CD4-positive, alpha-beta T cell treated with Interleukin-12 subunit alpha and Interleukin-12 subunit beta, for 1 hour (primary cell): Measurements from ENCODE around the gene MARCO.
"Not testable (repeated sequence)": the region's sequence is repeated elsewhere in the genome, so short reads cannot be mapped to it uniquely, and the experiment has no call there.

Source experiments
- DNase-seq: peaks from one replicate; pipeline ENCODE4 v3.0.0-alpha.2; 2020

The MARCO gene

DNA sequence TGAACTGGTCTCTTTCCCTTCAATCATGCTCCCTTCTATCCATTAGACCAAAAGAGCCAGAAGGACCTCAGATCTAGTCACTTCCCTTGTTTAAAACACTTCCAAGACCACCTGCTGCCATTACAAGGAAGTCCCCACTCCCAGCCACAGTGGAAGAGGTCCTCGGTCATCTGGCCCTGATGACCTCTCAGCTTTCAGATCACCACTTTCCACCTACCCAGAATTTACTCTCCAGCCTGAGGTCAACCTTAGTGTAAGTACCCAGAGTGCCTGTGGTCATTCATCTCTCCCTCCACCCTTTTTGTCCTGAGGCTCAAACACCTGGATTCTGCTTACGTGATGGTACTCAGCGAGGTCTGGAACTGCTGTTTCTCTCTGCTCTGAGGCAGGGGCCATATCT is 67.1 kb downstream of the MARCO start:
- no peak for DNase-seq

DNA sequence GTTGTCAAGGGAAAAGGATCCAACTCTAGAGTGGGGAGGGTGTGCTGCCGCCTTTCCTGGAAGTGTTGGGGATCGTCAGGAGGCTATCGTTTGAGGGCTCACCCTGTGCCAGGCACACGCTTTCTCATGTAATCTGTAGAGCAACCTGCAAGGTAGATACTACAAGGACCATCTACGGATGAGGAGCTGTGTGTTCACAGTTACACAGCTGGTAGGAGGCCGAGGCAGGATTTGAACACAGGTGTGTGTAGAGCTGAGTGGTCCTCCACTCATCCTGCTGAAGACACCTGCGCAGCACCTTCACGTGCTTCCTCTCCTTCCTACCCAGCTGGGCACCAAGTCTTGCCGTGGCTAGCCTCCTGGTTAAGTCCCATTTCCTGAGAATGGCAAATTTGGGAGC is 68.3 kb downstream of the MARCO start:
- no peak for DNase-seq

DNA sequence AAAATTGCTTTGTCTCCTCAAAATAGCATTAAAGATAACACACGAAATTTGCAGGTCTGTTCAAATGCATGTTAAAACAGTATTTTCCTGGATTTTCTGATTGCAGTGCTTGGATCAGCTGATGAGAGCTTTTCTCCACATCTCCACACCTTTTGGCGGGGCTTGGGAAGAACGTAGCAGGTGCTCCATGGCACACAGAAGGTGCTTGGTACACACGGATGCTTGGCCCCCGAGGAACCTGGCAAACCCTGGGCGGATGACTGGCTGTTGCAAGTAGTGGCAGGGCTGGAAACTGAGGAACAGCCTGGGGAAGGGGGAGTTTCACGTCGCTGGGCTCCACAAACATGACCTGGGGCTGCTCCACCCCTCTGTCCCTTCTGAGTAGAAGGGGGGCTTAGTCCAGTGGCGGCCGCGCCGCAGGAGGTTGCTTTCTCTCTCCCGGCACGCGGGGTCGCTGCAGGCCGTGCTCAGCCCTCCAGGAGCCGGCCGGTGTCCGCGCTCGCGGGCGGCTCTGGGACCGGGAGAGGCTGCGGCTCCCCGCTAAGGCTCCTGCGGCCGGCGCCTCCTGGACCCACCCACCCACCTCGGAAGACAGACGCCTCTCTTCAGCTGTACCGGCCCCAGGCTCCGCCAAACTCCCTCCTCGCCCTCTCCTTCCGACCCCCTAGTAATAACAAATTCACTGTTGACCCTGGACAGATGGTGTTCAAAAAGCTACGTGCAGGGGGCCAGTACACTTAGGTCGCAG is 69.3 kb downstream of the MARCO start:
- DNase-seq: no peak

DNA sequence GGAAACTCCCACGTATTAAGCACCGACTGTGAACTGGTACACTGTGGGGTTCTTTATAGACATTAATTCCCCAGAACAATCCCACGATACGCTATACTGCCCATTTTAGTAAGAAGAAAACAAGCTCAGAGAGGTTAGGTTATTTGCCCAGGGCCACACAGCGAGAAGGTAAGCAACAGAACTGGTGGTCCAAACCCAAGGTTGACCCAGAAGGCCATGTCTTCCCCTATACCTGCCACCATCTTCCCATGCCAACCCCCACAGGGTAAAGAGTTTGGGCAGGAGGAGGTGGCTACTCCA is 69.9 kb downstream of the MARCO start:
- no peak for DNase-seq

DNA sequence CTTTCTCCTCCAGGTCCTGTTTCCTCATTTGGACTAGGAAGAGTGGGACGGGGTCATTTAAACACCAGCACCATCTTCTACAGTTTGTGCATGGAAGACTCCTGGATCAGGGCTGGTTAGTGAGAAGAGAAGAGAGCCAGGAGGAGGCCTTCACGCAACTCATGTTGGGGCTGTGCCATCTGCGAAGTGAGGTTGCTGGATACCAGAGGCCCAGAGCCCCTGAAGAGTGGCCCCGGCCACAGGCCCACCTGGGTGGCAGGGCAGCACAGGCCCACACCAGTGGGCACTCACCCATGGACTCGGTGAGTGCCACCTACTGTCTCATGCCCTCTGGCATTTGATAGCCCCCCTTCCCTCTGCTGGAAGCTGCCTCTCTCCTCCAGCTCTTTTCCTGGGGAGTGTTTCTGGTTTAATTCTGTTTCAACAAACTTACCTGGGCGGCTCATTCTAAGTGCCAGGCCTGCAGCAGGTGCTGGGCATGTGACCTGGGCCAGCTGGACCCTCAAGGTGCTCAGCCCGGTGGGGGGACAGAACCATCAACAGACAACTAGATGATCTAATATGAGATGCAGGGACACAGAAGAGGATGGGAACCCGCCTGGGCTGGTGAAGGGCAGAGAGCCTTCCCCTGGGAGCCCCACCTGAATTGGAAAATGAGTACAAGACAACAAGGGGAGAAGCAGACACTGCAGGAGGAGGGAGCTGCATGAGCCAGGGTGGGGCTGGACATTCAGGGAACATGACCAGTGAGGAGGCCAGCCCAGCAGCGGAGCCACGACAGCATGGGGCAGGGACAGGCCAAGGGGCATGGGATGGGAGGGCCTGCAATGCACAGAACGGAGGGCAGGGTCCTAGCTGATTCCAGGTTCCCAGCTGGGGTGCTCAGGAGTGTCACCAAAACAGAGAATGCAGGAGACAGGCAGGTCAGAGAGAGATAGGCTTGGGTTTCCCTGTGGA is 70.6 kb downstream of the MARCO start:
- DNase-seq: no peak

DNA sequence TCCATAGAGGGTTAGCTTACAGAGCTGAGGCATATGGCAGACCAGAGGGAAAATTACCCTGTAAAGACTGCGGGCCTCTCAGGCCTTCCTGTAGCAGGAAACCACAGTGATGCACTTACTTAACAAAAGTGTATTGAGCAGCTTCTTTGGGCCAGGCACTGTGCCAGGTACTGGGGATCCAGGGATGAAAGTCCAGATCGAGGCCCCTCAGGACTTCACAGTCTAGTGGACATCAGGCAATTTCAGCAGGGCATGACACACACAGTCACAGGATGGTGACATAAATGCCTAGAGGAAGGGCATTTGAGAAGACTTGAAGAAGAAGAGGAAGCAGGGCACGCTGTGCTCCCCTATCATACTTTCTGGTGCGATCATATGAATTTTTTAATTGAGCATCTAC is 71.7 kb downstream of the MARCO start:
- no peak for DNase-seq

DNA sequence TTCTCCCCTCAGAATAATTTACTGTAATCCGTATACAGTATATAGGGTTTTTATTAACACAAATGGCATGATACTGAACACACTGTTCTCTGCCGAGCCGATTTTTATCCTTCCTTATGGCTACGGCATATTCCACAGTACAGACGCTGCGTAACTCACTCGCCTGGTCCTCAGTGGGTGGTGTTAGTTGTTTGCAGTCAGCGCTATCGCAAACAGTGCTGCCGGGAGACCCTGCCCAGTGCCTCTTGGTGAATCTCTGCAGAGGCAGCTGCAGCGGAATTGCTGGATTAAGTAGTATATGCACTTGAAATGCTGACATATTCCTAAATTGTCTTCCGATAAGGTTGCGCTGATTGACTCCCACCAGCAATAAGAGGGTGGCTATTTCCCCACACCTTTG is 73.9 kb downstream of the MARCO start:
- DNase-seq: no peak

DNA sequence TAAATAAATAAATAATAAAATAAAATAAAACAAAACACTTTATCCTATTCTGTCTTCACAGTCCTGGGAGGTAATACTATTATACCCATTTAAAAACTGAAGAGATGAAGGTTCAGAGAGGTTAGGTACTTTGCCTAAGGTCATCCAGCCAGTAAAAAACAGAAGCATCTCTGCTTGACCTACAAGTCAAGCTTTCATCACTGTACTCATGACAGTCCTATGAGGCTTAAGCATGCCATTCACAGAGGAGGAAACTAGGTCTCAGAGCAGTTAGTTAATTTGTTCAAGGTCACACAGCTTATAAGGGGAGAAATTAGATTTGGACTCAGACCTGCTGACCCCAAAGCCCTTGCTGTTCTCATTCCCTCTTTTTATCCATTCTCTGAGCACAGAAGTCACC is 77.5 kb downstream of the MARCO start:
- no peak for DNase-seq

DNA sequence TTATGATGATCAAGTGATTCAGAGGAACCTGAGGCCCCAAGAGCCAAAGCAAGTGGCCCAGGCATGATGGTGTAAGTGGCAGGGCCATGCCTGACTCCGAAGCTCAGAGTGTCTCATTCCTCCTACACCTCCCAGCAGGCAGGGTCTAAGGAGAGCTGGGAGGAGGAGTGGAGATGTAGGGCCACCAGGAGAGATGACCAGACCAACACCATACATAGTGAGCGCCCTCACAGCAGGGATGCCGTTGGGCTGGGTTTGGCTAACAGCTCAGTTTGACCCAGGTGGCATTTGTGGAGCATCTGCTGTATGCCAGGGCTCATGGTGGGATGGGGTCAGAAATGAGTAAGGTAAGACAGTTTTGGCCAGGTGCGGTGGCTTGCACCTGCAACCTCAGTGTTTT is 80.7 kb downstream of the MARCO start:
- DNase-seq: no peak

DNA sequence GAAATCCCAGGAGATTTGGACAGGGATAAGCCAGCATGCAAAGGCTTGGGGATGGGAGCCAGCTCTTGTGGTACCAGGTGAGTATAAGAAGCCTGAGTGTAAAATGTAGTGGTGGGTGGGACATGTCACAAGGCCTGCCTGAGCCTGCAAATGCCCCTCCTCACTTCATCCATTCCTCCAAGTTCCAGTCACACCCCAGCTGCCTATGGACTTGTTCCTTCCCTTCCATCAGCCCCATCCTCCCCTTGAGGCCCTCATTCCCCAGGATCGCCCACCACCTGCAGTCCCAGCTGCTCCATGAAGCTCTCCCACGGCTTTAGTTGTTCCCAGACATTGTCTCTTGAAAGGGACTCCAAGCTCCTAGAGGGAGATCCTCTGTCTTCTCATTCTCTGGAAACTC is 81.5 kb downstream of the MARCO start:
- DNase-seq: no peak

DNA sequence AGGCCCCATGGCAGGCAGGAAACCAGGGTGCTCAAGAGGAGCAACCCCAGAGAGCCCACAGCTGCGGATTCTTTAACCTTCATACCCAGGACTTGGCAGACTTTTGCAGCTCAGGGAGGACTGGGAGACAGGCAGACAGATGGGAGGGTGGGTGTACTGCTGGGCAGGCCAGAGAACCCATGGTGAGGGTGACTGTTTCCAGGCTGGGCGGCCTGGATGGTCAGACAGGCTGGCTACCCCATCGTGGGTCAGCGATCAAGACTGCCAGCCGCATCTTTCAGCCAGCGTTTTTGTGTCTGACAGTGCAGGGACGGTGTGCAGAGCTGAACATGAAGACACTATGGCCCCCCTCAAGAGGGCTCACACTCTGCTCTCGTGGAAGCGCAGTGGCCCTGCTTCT is 82.2 kb downstream of the MARCO start:
- no peak for DNase-seq

DNA sequence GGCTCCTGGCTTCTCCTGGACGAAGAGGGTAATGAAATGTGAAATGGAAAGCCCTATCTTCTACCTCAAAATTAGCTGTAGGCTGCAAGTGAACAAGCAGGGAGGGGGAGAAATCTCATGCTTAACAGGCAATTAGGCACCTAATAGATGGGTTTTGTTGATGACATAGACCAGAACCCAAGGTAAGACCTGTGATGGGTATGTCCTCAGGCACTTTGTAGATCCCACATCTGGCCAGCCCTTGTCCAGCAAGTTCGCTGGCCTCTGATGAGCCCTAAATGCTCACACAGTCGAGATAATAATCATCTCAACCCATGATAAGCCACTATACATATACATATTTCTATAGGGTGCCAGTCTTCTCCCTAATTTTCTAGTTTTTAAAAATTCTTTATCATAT is 82.6 kb downstream of the MARCO start:
- no peak for DNase-seq

DNA sequence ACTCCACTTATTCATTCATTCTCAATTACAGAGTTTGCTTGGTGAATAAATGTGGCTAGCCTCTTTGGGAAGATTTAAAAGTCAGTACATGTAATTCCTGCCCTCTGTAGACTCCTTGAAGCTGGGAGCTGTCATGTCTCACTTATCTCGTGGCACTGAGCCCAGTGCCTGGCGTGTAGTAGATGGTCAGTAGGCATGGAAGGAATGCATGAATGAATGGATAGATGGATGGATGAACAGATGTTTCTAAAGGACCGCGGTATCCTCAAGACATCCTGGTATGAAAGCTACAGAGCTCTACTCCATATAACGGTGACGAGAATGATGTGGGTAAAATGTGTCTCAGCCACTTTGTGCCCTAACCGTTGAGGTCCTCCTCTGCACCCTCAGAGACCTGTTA is 83.0 kb downstream of the MARCO start:
- no peak for DNase-seq

DNA sequence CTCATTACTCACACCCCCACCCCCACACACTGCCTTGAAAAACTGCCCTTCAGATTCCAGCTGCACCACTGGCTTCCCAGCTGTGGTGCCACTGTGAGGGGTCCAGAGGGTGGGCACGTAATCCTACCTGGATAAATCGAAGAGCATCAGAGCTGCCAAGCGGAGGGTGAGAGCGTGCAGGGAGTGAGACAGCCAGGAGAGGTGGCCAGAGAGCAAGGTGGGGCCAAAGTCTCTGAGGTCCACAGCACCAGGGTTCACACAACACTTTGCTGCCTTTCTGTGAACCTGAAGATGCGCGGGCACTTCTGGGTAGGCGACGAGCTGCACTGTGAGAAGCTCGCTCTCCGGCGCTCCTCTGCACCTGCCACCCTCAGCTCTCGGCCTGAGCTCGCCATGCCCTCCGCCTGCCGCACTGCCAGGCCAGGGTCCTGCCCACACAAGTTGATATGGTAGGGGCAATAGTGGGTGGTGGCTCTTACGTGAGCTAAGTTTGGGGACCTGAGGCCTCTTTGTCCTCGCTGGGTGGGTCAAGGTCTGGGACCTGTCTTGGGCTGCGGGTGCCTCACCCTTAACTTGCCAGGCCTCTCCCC is 83.9 kb downstream of the MARCO start:
- DNase-seq: no peak

DNA sequence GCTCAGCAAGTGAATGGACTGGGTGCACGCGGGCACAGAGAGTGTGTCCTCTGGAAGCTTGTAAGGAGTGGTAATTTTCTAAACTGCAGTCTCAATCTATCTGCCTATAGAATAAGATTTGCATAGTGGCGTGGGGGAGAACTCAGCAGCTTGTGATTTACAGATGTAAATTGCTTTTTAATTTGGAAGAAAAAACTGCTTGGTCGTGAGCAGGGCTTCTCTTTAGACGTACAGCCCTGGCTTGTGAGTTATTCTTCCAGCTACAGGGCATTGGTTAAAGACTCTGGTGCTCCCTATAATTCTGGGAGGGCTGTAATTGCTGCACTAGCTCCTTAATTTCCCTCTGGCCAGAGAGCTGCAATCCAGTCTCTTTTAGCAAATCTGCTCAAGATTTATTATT is 84.9 kb downstream of the MARCO start:
- no peak for DNase-seq

DNA sequence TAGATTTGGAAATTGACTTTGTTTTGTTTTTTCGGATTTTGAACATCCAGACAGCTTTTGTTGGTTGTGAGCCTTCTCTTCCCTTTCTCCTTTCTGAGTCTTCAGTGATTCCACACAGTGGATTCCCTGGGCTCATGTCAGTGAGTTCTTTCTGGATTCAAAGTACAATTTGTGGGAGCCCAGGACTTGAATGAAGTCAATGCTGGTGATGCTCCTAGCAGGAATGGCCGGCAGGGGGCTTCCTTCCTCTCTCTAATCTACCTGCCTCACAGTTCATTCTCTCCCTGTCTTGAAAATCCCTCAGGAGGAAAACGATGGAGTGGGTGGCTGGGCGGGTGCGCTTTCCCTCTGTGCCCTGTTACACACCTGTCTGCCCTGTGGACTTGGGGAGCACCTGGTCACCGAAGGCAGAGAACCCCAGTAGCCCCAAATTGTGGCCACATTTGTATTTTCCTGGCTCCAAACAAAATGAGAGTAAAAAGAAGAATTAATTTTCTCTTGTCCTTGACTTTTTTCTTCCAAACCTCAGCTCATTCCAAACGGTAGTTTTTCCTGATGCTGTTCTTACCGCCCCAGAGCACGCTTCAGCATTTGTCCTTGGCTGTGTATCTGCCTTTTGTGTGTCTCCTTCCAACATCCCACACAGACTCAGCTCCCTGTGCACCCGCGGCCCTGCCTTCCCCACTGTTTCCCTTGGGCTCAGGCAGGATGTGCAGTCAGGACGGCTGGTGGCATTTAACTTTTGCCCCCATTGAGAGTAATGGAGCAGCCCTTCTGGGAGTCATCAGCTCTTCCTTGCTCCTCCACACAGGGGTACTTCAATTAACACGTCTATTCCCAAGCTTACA is 86.6 kb downstream of the MARCO start:
- DNase-seq: no peak

DNA sequence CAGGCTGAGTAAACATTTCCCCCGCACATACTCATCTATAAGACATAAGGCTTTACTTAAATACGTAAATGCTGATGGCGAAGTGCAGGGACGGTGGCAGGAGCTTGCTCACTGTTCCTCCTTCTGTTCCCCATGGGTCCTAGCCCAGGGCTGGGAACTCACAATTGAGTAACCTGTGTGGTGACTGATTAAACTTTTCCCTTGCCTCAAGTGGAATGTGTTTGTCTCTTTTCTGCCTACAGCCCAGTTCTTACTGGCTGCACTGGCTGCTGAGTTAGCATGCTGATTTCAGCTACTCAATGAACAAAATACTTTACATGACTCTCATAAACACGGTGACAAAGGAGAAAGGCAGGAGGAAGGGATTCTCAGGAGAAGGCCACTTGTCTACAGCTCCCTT is 87.3 kb downstream of the MARCO start:
- no peak for DNase-seq

DNA sequence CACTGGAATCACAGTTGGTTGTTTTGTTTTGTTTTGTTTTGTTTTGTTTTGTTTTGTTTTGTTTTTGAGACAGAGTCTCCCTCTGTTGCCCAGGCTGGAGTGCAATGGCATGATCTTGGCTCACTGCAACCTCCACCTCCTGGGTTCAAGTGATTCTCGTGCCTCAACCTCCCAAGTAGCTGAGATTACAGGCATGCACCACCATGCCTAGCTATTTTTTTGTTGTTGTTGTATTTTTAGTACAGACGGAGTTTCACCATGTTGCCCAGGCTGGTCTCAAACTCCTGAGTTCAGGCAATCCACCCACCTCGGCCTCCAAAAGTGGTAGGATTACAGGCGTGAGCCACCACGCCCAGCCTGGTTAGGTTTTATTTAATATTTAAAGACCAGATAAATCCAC is 95.9 kb downstream of the MARCO start:
- not testable (repeated sequence) for DNase-seq

DNA sequence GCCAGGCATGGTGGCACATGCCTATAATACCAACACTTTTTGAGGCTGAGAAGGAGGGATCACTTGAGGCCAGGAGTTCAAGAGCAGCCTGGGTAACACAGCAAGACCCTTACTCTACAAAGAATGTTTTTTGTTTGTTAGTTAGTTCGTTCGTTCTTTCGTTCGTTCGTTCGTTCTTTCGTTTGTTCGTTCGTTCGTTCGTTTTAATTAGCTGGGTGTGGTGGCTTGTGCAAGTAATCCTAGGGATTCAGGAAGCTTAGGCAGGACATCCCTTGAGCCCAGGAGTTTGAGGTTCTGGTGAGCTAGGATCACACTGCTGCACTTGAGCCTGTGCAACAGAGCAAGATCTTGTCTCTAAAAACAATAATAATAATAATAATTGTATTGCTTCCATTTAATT is 98.7 kb downstream of the MARCO start:
- no peak for DNase-seq
